ENCODE data around the gene CFAP157.

GRCh38 chr9:127714020-127714750, 7.4 kb downstream of the CFAP157 start:
- TF ChIP-seq, protein P1, sequence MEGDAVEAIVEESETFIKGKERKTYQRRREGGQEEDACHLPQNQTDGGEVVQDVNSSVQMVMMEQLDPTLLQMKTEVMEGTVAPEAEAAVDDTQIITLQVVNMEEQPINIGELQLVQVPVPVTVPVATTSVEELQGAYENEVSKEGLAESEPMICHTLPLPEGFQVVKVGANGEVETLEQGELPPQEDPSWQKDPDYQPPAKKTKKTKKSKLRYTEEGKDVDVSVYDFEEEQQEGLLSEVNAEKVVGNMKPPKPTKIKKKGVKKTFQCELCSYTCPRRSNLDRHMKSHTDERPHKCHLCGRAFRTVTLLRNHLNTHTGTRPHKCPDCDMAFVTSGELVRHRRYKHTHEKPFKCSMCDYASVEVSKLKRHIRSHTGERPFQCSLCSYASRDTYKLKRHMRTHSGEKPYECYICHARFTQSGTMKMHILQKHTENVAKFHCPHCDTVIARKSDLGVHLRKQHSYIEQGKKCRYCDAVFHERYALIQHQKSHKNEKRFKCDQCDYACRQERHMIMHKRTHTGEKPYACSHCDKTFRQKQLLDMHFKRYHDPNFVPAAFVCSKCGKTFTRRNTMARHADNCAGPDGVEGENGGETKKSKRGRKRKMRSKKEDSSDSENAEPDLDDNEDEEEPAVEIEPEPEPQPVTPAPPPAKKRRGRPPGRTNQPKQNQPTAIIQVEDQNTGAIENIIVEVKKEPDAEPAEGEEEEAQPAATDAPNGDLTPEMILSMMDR (IDR thresholded peaks at IDR 0.05 in 2 of 3, conservative IDR thresholded peaks at IDR 0.05 in 1 of 3; ENCODE audit: borderline replicate concordance in 1 of 3, insufficient read depth in 1 of 3, low read depth in 2 of 3, low read length in 2 of 3), result no peak
- no peak for TF ChIP-seq POLR2A (IDR thresholded peaks at IDR 0.05; ENCODE audit: borderline replicate concordance, extremely low read depth, insufficient read depth, insufficient read length)
